CD4-positive, alpha-beta T cell treated with Interferon alpha-2 for 1 hour (primary cell): ENCODE measurements around the gene CDHR4.
"Not testable (repeated sequence)": the region's sequence is repeated elsewhere in the genome, so short reads cannot be mapped to it uniquely, and the experiment has no call there.

ENCODE experiments used
- DNase-seq, 2 donors: peaks; one replicate each; pipeline ENCODE4 v3.0.0-alpha.2; 2020 to 2022

Gene CDHR4

GRCh38 chr3:49799761-49800160 lies at the start of gene CDHR4:
Gene CDHR4 (minus strand): TSS chr3:49799873. CDS start chr3:49799812, 61 bp downstream.
- DNase-seq = no peak

GRCh38 chr3:49845694-49846093 lies 46.0 kb upstream of the CDHR4 start:
- DNase-seq = no peak

DNA sequence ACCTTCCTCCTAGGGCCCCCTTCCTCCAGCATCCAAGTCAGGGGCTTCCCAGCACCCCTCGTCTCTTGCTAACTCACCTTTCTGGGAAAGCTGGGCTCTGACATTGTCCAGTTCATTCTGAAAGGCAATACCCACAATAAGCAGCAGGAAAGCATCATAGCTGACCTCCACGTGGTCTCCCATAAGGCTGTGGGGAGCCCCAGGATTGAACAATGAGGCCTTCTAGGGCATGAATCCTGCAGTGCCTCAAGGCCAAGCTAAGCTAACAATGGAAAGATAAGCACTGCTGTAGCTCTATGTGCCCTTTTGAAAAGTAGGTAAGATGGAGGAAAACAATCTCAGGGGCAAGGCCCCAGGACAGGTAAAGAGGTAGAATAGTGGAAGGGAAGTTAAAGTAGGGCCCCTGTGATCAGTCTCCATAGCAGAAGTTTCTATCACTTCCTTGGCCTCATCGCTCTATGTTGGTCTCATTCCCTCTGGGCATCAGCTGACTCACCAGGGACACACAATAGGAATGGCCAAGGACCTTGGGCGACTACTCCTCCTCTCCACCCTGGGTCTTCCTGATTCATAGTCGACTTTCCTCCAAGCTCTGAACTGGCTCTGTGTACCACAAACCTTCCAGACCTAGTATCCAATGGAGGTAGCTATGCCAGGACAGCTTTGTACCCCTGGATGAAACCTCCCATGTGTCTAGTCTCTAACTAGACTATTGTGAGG lies 45.0 kb upstream of the CDHR4 start:
- no peak for DNase-seq

DNA sequence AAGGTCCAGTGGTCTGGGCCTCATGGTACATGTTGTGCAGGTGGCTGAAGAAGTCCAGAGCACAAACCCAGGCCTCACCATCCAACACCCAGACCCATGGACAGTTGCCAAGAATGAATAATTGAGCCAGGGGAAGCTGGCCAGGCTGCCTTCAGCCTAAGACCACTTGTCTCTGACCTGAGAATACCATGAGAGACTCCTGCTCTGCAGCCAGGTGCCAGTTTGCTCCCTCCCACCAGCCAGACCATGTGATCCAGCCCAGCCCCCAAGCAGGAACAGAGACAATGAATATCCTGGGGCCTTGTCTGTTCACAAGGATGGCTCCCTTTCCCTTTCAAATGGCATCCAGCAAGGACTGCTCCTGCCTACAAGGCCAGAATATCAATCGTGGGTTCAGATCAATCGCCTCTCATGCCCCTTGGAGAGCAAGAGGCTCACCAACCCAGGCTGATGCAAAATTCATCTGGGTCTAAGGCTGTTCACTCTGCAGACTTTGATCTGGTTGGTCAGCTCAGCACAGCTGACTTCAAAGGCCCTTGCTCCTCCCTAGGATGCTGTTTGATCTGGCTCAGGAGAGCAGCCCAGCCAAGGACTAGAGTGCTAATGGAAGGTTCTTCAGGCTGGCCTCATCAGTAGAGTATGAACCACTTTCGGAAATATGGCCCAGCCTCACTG lies 43.3 kb upstream of the CDHR4 start:
- DNase-seq = no peak

- no peak for DNase-seq
Observed at GRCh38 chr3:49841806-49842205, 42.1 kb upstream of the CDHR4 start.

GRCh38 chr3:49841126-49841696 lies 41.5 kb upstream of the CDHR4 start:
- DNase-seq = no peak

DNA sequence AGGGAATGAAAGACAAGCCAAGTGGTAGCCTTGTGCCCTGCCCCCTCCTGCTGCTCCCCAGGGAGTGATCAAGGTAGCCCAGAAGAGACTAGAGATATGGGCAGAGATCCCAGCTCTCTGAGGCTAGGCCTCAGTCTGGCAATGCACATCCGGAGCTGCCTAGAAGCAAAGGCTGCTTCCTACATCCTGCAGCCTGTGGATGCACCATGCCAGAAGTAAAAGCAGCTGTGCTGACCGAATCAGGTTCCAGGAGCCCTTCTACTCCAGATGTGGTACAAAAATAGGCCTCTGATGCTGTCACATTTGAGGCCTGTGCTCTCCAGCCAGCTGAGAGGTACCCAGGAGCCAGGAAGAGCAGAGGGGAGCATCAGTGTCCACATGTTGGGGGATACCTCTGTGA lies 40.7 kb upstream of the CDHR4 start:
- no peak for DNase-seq

GRCh38 chr3:49839193-49839809 lies 39.6 kb upstream of the CDHR4 start:
- DNase-seq = peak; percentile 82 to 87

- DNase-seq = no peak
Observed at GRCh38 chr3:49831341-49831740, 31.7 kb upstream of the CDHR4 start.

DNA sequence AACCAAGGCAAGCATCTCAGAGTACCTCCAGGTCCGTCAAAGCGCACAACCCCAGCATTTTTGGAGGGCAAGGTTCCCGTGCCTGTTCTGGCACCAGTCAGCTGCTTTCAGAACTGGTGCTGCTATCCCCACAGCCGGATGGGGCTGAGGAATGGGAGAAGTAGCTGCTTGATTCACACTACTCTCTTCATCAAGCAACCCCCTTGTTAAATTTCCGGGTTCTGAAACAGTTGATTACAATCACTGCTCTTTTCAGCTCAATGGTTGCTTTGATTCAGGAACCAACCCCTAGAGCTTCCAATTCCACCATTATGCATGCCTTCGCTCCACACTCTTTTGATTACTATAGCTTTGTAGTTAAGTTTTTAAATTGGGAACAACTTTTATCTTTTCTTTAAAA lies 26.3 kb upstream of the CDHR4 start:
- DNase-seq = no peak

- not testable (repeated sequence) for DNase-seq
Observed at GRCh38 chr3:49823131-49823530, 23.5 kb upstream of the CDHR4 start.

- DNase-seq = peak; percentile 41 to 59
Observed at GRCh38 chr3:49813497-49814174, 14.0 kb upstream of the CDHR4 start, which contains the start of gene UBA7. Gene UBA7 (minus strand): TSS chr3:49813953. CDS start chr3:49813787, 166 bp downstream.

DNA sequence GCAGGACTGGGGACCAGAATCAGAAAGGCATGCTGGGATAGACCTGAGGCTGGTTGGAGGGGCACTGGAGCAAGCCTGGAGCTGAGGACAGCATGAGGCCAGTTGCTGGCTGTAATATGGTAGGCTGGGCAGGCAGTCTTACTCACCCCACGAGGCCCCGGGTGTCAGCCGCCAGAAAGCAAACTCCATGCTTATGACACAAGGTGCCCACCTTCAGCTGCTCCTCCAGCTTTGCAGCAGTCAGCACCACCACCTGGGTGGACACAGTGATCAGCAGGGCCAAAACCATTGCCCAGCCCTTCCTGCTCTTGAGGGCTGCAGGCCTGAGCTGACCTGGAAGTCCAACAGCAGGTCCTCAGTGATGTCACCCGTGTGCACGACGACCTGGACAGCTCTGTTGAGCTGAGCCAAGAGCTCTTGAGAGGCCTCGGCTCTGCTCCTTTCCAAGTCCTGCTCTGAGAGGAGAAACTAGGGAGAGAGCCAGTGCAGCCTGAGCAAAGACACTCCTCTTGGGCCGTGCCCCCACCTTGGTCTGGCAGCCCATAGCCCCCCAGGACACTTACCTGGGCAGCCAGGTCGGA lies 13.3 kb upstream of the CDHR4 start:
- no peak for DNase-seq

DNA sequence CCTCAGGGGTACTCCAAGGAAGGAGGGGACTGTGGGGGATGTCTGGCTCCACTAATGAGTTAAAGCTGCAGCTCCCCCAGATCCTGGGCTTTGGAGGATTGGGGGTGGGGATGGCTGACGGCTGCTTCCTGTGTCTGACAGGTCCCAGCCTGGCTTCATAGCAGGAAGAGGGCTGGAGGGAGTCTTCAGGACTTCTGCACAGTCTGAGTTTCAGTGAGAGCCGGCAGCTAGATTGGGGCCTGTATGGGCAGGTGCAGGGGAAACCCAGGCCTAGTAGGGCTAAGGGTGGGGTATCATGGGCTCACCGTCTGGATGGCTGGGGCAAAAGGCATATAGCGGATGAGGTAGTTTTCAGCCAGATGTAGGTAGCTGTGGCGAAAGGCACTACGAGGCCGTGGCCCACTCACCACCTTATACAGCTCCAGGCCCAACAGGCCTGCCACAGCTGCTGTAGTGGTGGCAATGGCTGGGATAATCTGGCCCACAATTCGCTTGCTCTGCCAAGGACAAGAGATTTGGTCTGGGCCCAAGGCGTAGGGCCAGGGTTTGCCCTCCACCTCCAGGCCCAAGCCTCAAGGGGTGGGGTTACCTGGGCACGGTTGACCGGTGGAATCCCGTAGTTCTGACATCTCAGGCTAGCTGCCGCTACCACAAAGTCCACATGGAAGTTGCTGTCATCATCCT lies 7.9 kb upstream of the CDHR4 start:
- no peak for DNase-seq

DNA sequence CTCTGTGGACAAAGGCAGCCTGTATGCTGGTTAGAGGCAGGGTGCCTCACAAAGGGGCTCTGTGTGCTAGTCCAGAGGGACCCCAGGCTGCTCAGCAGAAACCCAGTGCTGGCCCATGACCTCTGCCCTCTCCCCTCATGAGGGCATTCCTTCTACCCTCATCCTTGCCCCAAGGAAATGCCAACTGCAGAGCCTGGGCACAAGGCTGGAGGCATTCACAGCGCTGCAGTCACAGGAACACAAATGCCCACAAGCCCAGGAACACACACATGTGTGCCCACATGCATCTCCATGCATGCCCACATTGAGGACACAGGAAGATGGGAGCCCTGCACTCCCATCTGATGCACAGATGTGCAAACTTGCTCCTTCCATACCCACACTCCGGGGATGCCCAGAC lies 7.2 kb upstream of the CDHR4 start:
- no peak for DNase-seq

DNA sequence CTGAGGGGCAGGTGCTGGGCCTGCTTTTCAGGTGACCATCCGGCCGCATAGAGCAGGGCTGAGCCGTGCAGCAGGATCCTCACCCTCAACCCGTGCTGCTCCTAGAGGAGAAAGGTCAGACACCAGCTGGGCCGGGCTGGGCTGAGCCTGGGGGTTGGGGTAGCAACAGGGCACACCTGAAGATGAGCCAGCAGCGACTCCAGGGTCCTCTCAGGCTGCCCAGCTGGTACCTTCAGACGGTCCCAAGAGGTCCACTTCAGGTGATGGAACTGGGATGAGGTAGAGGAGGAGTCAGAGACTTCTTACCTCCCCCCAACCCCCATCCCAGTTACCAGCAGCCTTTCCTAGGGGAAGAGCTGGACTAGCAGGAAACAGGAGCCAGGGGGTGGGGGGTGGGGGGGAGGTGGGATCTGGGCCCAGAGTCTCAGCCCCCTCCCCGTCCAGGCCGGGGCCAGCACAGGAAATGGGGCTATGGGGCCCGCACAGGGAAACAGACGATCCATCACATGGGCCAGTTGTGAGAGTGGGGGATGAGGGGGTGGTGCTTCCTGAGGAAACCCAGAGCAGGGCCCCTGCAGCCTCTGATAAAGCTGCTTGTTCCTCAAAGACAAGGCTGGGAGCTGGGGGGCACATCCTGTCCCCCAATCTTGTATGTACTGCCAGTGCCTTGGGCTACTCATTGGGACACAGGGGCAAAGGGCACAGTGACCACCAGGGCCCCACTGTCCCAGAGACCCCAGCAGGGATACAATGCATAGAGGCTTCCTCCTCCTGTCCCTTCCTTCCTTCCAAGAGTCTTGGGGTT lies 6.4 kb upstream of the CDHR4 start:
- DNase-seq = peak in 1 of 2 donors; percentile 29

DNA sequence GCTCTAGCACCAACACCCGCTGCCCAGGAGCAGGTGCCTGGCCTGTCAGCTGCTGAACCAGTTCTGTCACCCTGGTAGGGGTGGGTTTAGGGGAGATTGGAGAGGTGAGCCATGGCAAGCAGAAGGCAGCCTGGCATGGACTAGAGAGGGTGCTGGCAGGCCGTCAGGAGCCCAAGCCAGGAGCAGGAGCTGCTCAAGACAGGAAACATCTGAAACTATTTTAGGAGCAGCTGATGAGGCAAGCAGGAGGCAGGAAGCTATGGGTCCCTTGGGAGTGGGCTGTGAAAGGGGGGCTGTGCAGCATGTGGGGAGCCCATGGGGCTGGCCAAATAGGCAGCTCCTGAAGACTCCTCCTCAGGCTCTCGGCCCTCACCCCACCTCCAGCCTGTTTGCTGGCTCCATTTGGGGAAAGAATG lies 5.7 kb upstream of the CDHR4 start:
- DNase-seq = peak in 1 of 2 donors; percentile 49

DNA sequence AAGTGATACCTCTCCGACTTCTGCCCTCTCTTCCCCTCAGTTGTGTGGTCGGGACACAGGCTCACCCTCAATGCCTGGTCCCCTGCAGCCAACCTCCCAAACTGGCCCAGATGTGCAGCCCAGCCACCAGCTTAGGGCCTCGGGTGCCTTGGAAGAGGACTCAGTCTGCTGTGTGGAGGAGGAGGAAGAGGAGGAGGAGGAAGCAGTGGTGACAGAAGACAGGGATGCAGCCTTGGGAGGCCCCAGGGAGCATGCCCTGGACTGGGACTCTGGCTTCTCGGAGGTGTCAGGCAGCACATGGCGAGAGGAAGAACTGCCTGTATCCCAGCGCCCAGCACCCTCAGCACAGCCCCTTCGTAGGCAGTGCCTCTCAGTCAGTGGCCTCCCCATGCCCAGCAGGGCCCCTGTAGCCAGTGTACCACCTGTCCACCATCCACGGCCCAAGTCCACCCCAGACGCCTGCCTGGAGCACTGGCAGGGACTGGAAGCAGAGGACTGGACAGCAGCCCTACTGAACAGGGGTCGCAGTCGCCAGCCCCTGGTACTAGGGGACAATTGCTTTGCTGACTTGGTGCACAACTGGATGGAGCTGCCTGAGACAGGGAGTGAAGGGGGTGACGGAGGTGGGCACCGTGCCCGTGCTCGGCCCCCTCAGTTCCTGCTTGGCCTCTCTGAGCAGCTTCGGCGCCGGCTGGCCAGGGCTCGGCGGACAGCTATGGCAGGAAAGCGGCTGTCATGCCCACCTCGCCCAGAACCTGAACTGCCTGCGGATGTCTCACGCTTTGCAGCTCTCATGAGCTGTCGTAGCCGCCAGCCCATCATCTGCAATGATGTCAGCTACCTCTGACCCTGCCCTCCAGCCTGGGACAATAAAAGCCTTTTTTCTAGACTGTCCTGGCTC lies 4.7 kb upstream of the CDHR4 start:
- no peak for DNase-seq

DNA sequence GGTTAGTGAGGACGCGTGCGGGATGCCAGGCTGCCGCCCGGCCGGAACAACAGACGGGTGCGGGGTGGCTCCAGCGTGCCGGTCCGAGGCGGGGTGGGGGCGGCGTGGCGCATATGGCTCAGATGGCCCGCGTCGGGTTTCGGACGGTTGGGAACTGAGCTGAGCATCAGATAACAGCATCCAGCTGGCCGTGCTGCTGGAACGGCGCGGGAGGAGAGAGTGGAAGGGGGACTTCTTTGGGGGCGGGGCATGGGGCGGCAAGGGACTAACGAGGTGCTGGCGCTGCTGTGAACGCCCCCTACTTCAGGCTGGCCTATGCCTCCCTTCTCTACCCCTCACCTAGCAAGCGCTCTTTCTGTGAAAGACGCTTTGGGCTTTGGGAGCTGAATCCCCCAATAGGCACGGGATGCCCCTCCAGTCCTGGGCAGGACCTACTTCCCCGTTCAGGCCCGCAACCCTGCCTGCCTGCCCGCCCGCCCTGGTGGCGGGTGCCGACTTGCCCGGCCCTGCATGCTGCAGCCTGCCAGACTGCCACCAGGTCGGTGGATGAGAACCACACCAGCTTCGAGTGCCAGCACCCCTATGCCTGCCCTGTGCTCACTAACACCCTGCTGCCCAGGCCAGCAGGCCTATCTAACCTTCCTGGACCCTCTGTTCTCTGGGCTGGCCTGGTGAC lies 3.9 kb upstream of the CDHR4 start:
- DNase-seq = peak in 1 of 2 donors; percentile 39
